Keratinocyte (primary cell): ENCODE measurements around the gene SLK. TPM values are rescaled to one million over a fixed set of nuclear protein-coding genes. Genes with fewer than 3 reads are reported as not detected.

Experiments used
- DNase-seq: peaks from one replicate; pipeline ENCODE4 v3.0.0-alpha.2; 2011; ENCODE audit warnings: low read depth, missing footprints, low spot score
- FAIRE-seq: peaks from 2 replicates; lab custom pipeline; 2011; peaks lifted over from hg19 to GRCh38; lab: Jason Lieb, UNC
- H2AFZ ChIP-seq: 2 replicates; pipeline ENCODE4 v1.6.0; 2012; ENCODE audit warnings: low read length, control low read depth, inconsistent platforms; ENCODE audit not compliant: control insufficient read depth
- H3K27ac ChIP-seq: 2 replicates; pipeline ENCODE4 v1.5.1; 2011; ENCODE audit warnings: low read length; ENCODE audit not compliant: control insufficient read depth, insufficient read depth
- H3K27me3 ChIP-seq: 3 replicates; pipeline ENCODE4 v1.6.0; 2011; ENCODE audit warnings: low read length; ENCODE audit not compliant: control insufficient read depth, insufficient read depth; ENCODE audit errors: extremely low read depth
- H3K36me3 ChIP-seq, 2 experiments: 2 replicates in 1 of 2; 3 replicates in 1 of 2; pipeline ENCODE4 v1.5.1; 2011; ENCODE audit warnings: low read length in 2 of 2, mild to moderate bottlenecking in 1 of 2; ENCODE audit not compliant: control insufficient read depth in 2 of 2, insufficient read depth in 2 of 2; ENCODE audit errors: extremely low read depth in 1 of 2
- H3K4me1 ChIP-seq: 3 replicates; pipeline ENCODE4 v1.5.1; 2011; ENCODE audit warnings: low read length; ENCODE audit not compliant: control insufficient read depth, insufficient read depth; ENCODE audit errors: extremely low read depth
- H3K4me2 ChIP-seq: 3 replicates; pipeline ENCODE4 v1.6.0; 2011; ENCODE audit warnings: low read depth, low read length; ENCODE audit not compliant: control insufficient read depth, insufficient read depth; ENCODE audit errors: extremely low read depth
- H3K4me3 ChIP-seq, 3 experiments: fragments of 200-600 bp in 1 of 3; sonication (generic) in 1 of 3; 2 replicates in 2 of 3; 3 replicates in 1 of 3; pipeline ENCODE4 v1.5.1; 2011 to 2016; ENCODE audit warnings: low read length in 3 of 3, mild to moderate bottlenecking in 3 of 3, control low read depth in 2 of 3, inconsistent platforms in 1 of 3, low read depth in 1 of 3, mixed read lengths in 1 of 3, mixed run types in 1 of 3, moderate library complexity in 1 of 3; ENCODE audit not compliant: control insufficient read depth in 2 of 3, insufficient read depth in 2 of 3; ENCODE audit errors: extremely low read depth in 1 of 3
- H3K79me2 ChIP-seq: 2 replicates; pipeline ENCODE4 v1.6.0; 2012; ENCODE audit warnings: low read length; ENCODE audit not compliant: control insufficient read depth, insufficient read depth
- H3K9ac ChIP-seq: 3 replicates; pipeline ENCODE4 v1.6.0; 2011; ENCODE audit warnings: low read length; ENCODE audit not compliant: control insufficient read depth, insufficient read depth; ENCODE audit errors: extremely low read depth
- H3K9me1 ChIP-seq: 3 replicates; pipeline ENCODE4 v1.6.0; 2011; ENCODE audit warnings: low read length; ENCODE audit not compliant: control insufficient read depth, insufficient read depth; ENCODE audit errors: extremely low read depth
- H3K9me3 ChIP-seq: 2 replicates; pipeline ENCODE4 v1.5.1; 2012; ENCODE audit warnings: low read depth, low read length; ENCODE audit not compliant: control insufficient read depth
- H4K20me1 ChIP-seq: 3 replicates; pipeline ENCODE4 v1.6.0; 2011; ENCODE audit warnings: low read length; ENCODE audit not compliant: control insufficient read depth, insufficient read depth; ENCODE audit errors: extremely low read depth
- CTCF ChIP-seq, 3 experiments: IDR thresholded peaks in 1 of 3; conservative IDR thresholded peaks in 1 of 3; optimal IDR thresholded peaks in 1 of 3; 2 replicates in 2 of 3; 3 replicates in 1 of 3; pipeline versions ENCODE3 to v1.5.1; 2011; ENCODE audit warnings: low read length in 3 of 3, mild to moderate bottlenecking in 3 of 3, moderate library complexity in 2 of 3, control low read depth in 1 of 3, inconsistent platforms in 1 of 3; ENCODE audit not compliant: insufficient read depth in 2 of 3; ENCODE audit errors: extremely low read depth in 1 of 3
- EZH2 ChIP-seq: IDR thresholded peaks from one replicate; pipeline ENCODE4 v1.6.1; 2012; ENCODE audit warnings: inconsistent platforms, mild to moderate bottlenecking, low read length, moderate library complexity
- dilution Hi-C: fragments of 300-500 bp; cut with MboI; formaldehyde crosslinking; loops from one replicate; pipeline ENCODE4 v1.7.0; 2020; ENCODE audit warnings: low sequenced_read_pairs; ENCODE audit not compliant: extremely low pct_ligation_motif_present
- polyA plus RNA-seq, 5 experiments: library from polyadenylated mRNA; depleted of rRNA in 3 of 5; stranded (reverse) in 3 of 5; stranded (forward) in 1 of 5; unstranded in 1 of 5; fragments of >200 nt; gene quantifications; 1 replicate in 1 of 5; 2 replicates in 3 of 5; 3 replicates in 1 of 5; pipeline versions ENCODE4 v1.2.1 to v1.2.3, GENCODE V29; 2011 to 2012; ENCODE audit warnings: missing spikeins in 2 of 5, low read depth in 1 of 5, low replicate concordance in 1 of 5

Gene SLK
- polyA plus RNA-seq, 1 donor (not counting 4 experiments of a cell fraction or from before 2014, with no cell fraction given), result 36.7 TPM

- Histone ChIP-seq H3K36me3 (peaks cover 28 to 48% of the 10 kb centered on the region in 2 experiments), H3K79me2 (no peaks in the 10 kb centered on the region), H3K9me3 (no peaks in the 10 kb centered on the region), H3K27ac (peak overlapping the region; percentile 38), H4K20me1 (peaks cover 7% of the 10 kb centered on the region), H3K9ac (no peak overlapping the region), H3K27me3 (no peaks in the 10 kb centered on the region), H3K4me1 (no peaks in the 10 kb centered on the region), H3K9me1 (no peaks in the 10 kb centered on the region), H3K4me3 (no peak overlapping the region), H3K4me2 (no peak overlapping the region), H2AFZ (no peak overlapping the region)
- dilution Hi-C loops, result no loop called here
- DNase-seq (no peak), FAIRE-seq (no peak)
- no peak for TF ChIP-seq EZH2
- no peak for TF ChIP-seq CTCF (optimal IDR thresholded peaks at IDR 0.05 in 1 of 3, IDR thresholded peaks at IDR 0.05 in 1 of 3, conservative IDR thresholded peaks at IDR 0.05 in 1 of 3; ENCODE audit: extremely low read depth in 1 of 3, insufficient read depth in 2 of 3, low read length in 3 of 3)
Observed at GRCh38 chr10:104029521-104029860, 62.6 kb downstream of the SLK start.

- peaks cover 7% of the 10 kb centered on the region for H4K20me1 ChIP-seq
- H3K4me2 ChIP-seq, result no peak overlapping the region
- TF ChIP-seq EZH2, result no peak
- TF ChIP-seq CTCF (optimal IDR thresholded peaks at IDR 0.05 in 1 of 3, IDR thresholded peaks at IDR 0.05 in 1 of 3, conservative IDR thresholded peaks at IDR 0.05 in 1 of 3; ENCODE audit: extremely low read depth in 1 of 3, insufficient read depth in 2 of 3, low read length in 3 of 3), result no peak
- peaks cover 42 to 58% of the 10 kb centered on the region in 2 experiments for H3K36me3 ChIP-seq
- no peaks in the 10 kb centered on the region for H3K27me3 ChIP-seq
- no peak for FAIRE-seq
- DNase-seq, result no peak
- H3K9ac ChIP-seq, result no peak overlapping the region
- no peak overlapping the region for H3K4me3 ChIP-seq
- no peaks in the 10 kb centered on the region for H3K9me1 ChIP-seq
- dilution Hi-C loops, result no loop called here
- H3K27ac ChIP-seq, result no peak overlapping the region
- no peaks in the 10 kb centered on the region for H3K79me2 ChIP-seq
- H3K9me3 ChIP-seq, result no peaks in the 10 kb centered on the region
- no peaks in the 10 kb centered on the region for H3K4me1 ChIP-seq
- no peak overlapping the region for H2AFZ ChIP-seq
Observed at GRCh38 chr10:104031631-104032030, 64.7 kb downstream of the SLK start.
